ENCODE measurements around the gene H1-8. TPM values are rescaled to one million over a fixed set of nuclear protein-coding genes. Genes with fewer than 3 reads are reported as not detected.

H1-8 gene
- total and polyA plus RNA-seq, 9 of the 15 experiments (the other 6 are each of a cell fraction or from before 2014, with no cell fraction given): not detected

DNA sequence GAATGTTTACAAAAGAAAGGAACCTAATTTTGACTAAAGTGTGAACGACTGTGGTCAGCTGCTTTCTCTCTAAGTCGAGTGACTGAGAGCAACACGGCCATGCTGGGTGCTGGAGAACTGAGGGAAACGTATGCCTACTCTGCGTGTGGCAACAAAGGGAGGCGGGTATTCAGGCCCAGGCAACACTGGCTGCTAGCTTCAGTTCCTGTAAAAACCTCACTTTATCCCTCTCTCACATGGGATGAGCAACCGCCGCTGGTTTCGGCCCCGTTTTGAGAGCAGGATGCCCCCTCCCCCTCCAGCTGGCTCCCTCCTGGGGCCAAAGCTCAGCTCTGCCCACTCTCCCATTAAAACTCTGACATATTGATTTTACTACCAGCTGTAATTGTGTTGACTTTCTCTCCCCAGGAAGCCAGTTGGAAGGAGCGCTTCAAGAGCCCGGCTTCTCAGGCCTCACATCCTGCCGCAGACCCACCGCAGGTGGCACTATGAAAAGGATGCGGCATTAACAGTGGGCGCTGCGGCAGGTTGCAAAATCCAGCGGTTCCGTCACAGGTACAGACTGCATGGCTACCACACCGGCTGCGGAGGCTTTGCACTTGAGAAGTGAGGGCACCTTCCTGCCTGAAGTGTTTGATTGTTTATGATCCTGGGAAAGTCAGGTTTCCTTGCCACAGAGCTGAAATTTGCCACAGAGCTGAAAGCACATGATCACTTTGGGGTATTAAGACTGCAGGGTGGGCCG is 50.8 kb downstream of the H1-8 start:
- Histone ChIP-seq H3K9ac (ENCODE audit: insufficient read depth in 1 of 2, low read depth in 2 of 2, low read length in 2 of 2) (peak overlapping the region in 1 of 2 experiments; percentile 76; a peak in 1 of 4 replicates), H3K4me1 (replicated peaks in 1 of 2; ENCODE audit: control insufficient read depth in 2 of 2, insufficient read depth in 2 of 2, low read length in 2 of 2) (peaks cover 24 to 64% of the 10 kb centered on the region in 2 experiments), H3K27ac (ENCODE audit: extremely low read depth, low read depth, low read length) (no peak overlapping the region), H3K27me3 (ENCODE audit: control insufficient read depth in 2 of 2, insufficient read depth in 2 of 2, low read length in 2 of 2) (no peaks in the 10 kb centered on the region), H2AFZ (ENCODE audit: low read depth, low read length) (no peak overlapping the region), H3K4me2 (ENCODE audit: insufficient read depth, low read length) (no peak overlapping the region), H3K79me2 (ENCODE audit: control insufficient read depth, insufficient read depth, low read length) (peaks cover 31% of the 10 kb centered on the region), H4K20me1 (replicated peaks; ENCODE audit: control insufficient read depth, insufficient read depth, low read length) (no peaks in the 10 kb centered on the region), H3K4me3 (no peak overlapping the region), H3K9me3 (replicated peaks; ENCODE audit: control insufficient read depth, insufficient read depth, low read depth, low read length) (no peaks in the 10 kb centered on the region), H3K9me1 (ENCODE audit: control insufficient read depth, insufficient read depth, low read length) (no peaks in the 10 kb centered on the region), H3K36me3 (ENCODE audit: control insufficient read depth, insufficient read depth, low read length) (0 out of 3 replicates have a peak, but pooled peaks cover 2% of the 10 kb centered on the region)
- ChIA-PET CTCF (ENCODE audit: low intra/inter-chr PET ratio) (no interaction called here), POLR2A (interaction anchor here (0.6 to 1.7 kb wide), 2 partner anchors 10 to 1530 kb away, joined by 3 to 9 read pairs; no protein-coding TSS in a partner anchor)
- intact Hi-C loops (cut with micrococcal nuclease): no loop called here
- DNase-seq (ENCODE audit: extremely low read depth in 1 of 4, low spot score in 3 of 4) (no peak), ATAC-seq (no peak), FAIRE-seq (no peak)
- in situ Hi-C loops (cut with MboI): no loop called here
- 93% methylated on average over 12 of the region's 22 CpGs for WGBS (ENCODE audit: insufficient coverage, low coverage, missing lambda C conversion rate)
- BruUV-seq (replicated peaks): no TSS peak
- TF ChIP-seq ZNF133 (CRISPR knock-in tag; IDR thresholded peaks at IDR 0.05): no peak
- no peak for TF ChIP-seq SP2 (IDR thresholded peaks at IDR 0.05; ENCODE audit: extremely low read depth, low read depth, low read length, poor library complexity, severe bottlenecking)
- TF ChIP-seq HMGN3 (IDR thresholded peaks at IDR 0.05; ENCODE audit: borderline replicate concordance, extremely low read depth, insufficient read length, low read depth, low read length): no peak
- no peak for TF ChIP-seq NFATC3 (IDR thresholded peaks at IDR 0.05)
- TF ChIP-seq POLR2AphosphoS5 (IDR thresholded peaks at IDR 0.05; ENCODE audit: control insufficient read depth, insufficient read depth, low read depth, low read length): no peak
- TF ChIP-seq EZH2 (IDR thresholded peaks at IDR 0.05; ENCODE audit: borderline replicate concordance, low read depth, low read length): no peak
- no peak for TF ChIP-seq ILK (tag; IDR thresholded peaks at IDR 0.05; ENCODE audit: borderline replicate concordance, low read depth)
- no peak for TF ChIP-seq ATF1 (CRISPR knock-in tag; IDR thresholded peaks at IDR 0.05)
- TF ChIP-seq ATF1 (tag; IDR thresholded peaks at IDR 0.05): no peak
- no peak for TF ChIP-seq EP300 (IDR thresholded peaks at IDR 0.05; ENCODE audit: low read length)
- TF ChIP-seq, protein P1, sequence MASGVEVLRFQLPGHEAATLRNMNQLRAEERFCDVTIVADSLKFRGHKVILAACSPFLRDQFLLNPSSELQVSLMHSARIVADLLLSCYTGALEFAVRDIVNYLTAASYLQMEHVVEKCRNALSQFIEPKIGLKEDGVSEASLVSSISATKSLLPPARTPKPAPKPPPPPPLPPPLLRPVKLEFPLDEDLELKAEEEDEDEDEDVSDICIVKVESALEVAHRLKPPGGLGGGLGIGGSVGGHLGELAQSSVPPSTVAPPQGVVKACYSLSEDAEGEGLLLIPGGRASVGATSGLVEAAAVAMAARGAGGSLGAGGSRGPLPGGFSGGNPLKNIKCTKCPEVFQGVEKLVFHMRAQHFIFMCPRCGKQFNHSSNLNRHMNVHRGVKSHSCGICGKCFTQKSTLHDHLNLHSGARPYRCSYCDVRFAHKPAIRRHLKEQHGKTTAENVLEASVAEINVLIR (CRISPR knock-in tag; IDR thresholded peaks at IDR 0.05): no peak
- TF ChIP-seq PURB (CRISPR knock-in tag; IDR thresholded peaks at IDR 0.05; ENCODE audit: low read depth): no peak
- TF ChIP-seq, protein P2, sequence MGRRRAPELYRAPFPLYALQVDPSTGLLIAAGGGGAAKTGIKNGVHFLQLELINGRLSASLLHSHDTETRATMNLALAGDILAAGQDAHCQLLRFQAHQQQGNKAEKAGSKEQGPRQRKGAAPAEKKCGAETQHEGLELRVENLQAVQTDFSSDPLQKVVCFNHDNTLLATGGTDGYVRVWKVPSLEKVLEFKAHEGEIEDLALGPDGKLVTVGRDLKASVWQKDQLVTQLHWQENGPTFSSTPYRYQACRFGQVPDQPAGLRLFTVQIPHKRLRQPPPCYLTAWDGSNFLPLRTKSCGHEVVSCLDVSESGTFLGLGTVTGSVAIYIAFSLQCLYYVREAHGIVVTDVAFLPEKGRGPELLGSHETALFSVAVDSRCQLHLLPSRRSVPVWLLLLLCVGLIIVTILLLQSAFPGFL (CRISPR knock-in tag; IDR thresholded peaks at IDR 0.05): no peak
- TF ChIP-seq ZNF583 (CRISPR knock-in tag; IDR thresholded peaks at IDR 0.05): no peak
- TF ChIP-seq TCF7 (IDR thresholded peaks at IDR 0.05; ENCODE audit: borderline replicate concordance): no peak
- TF ChIP-seq BCOR (IDR thresholded peaks at IDR 0.05): no peak
- no peak for TF ChIP-seq E2F6 (IDR thresholded peaks at IDR 0.05; ENCODE audit: borderline replicate concordance in 1 of 2, extremely low read depth in 1 of 2, insufficient read depth in 1 of 2, insufficient read length in 1 of 2, low read depth in 1 of 2, low read length in 1 of 2, poor library complexity in 1 of 2, severe bottlenecking in 1 of 2)
